Body of pancreas (tissue), 4 donors: ENCODE results near the gene ZNF90. TPM values are rescaled to one million over a fixed set of nuclear protein-coding genes. Genes with fewer than 3 reads are reported as not detected.
"Not testable (repeated sequence)": the region's sequence is repeated elsewhere in the genome, so short reads cannot be mapped to it uniquely, and the experiment has no call there.

Experiments used
- ATAC-seq: fragments of 150-250 bp; one replicate; pipeline ENCODE4 v1.9.1; 2016
- DNase-seq, 4 donors: peaks; one replicate each; pipeline ENCODE4 v3.0.0-alpha.2; 2019
- H3K27ac ChIP-seq, 4 donors: fragments of 200-600 bp; sonication (generic); 1 replicate in 3 of 4; 2 replicates in 1 of 4; pipeline versions ENCODE4 v1.5.1 to v1.6.1; 2016 to 2019; ENCODE audit warnings: mild to moderate bottlenecking in 1 of 4, mixed read lengths in 1 of 4, moderate library complexity in 1 of 4
- H3K27me3 ChIP-seq, 2 donors: fragments of 200-600 bp; sonication (generic); one replicate each; pipeline ENCODE4 v1.6.0; 2016; ENCODE audit warnings: mild to moderate bottlenecking in 1 of 2
- H3K36me3 ChIP-seq, 2 donors: fragments of 200-600 bp; sonication (generic); replicated peaks in 1 of 2; 2 replicates each; pipeline ENCODE4 v1.5.1; 2016; ENCODE audit warnings: low read depth in 2 of 2; ENCODE audit not compliant: insufficient read depth in 1 of 2
- H3K4me1 ChIP-seq: fragments of 200-600 bp; sonication (generic); one replicate; pipeline ENCODE4 v1.6.0; 2016
- H3K4me3 ChIP-seq, 2 donors: fragments of 200-600 bp; sonication (generic); 1 replicate in 1 of 2; 2 replicates in 1 of 2; pipeline ENCODE4 v1.5.1; 2016 to 2019
- H3K9me3 ChIP-seq, 3 donors: fragments of 200-600 bp; sonication (generic); 1 replicate in 2 of 3; 2 replicates in 1 of 3; pipeline ENCODE4 v1.5.1; 2016
- POLR2A ChIP-seq, 3 donors: fragments of 450-650 bp; IDR thresholded peaks; one replicate each; pipeline ENCODE4 v1.6.1; 2016; ENCODE audit warnings: antibody characterized with exemption in 3 of 3, mild to moderate bottlenecking in 2 of 3
- WGBS, 2 donors: methylation state at CpG; one replicate each; pipeline ENCODE4 v1.1.5; 2017; 5-methylcytosine and 5-hydroxymethylcytosine counted together
- intact Hi-C: fragments of 100-400 bp; cut with DNase I; formaldehyde crosslinking; loops from one replicate; pipeline ENCODE4 v1.15.1; 2023
- total RNA-seq, 2 donors: library from RNA; depleted of rRNA; stranded (reverse); fragments of >200 nt; gene quantifications; one replicate each; pipeline ENCODE4 v1.1.0, GENCODE V29; 2016
- TF ChIP-seq, protein P1 (sequence below), 7 experiments: fragments of 450-650 bp in 4 of 7; fragments of 200-600 bp in 3 of 7; sonication (generic) in 3 of 7; IDR thresholded peaks; one replicate each; pipeline ENCODE4 v1.5.1; 2016 to 2019; ENCODE audit warnings: antibody characterized with exemption in 7 of 7

The ZNF90 gene
- total RNA-seq, 2 donors from 2014 or later, result 6.7 to 13.5 TPM

DNA sequence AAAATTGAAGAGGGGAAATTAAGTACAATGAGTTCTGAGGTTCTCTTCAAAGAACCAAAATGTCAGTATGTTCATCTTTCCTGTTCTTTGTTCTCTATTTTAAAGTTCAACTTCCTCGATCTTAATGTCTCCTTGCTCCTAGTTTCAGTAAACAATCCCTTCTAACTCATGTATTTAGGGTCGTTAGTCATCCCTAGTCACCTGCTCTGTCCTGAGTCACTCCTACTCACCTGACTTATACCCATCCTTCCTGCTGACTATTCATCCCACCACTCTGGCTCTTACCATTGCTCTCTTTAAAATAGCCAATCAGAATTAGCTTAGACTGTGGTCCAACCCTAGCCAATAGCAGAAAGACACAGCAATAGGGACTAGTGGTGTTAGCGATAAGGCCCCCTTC is 24.3 kb downstream of the ZNF90 start:
- no peak overlapping the region for H3K4me3 ChIP-seq

DNA sequence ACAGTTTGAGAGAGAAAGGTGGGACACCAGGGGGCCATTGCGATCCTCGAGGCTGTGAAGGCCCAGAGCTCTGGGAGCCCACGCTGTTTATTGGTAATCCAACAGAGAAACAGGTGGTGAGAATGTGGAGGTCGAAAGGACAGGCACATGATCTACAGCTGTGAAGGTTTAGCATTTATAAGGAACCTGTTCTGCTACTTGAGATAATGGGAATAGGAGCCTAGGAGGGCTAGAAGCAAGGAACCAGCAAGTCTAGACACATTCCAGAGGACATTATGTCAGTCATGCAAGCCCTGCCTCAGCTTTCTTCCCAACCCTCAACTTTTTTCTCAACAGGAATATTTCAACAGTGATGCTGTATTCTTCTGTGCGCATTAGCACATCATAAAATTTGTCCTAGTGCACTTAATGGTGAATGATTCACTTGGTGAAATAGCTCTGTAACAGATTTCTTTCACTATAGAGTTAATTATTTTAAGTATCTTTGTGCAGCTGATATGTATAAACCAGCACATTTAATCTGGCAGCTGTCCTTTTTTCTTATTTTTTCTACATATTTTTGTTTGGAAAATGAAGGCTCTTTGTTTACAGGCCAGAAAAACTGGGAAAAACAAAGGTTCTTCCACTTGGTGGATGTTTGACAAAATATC is 25.4 kb downstream of the ZNF90 start:
- Histone ChIP-seq H3K4me3 (no peak overlapping the region), H3K36me3 (peaks cover 0 to 3% of the 10 kb centered on the region in 2 donors), H3K27me3 (no peaks in the 10 kb centered on the region), H3K27ac (no peak overlapping the region), H3K4me1 (no peaks in the 10 kb centered on the region), H3K9me3 (peaks cover 0 to 11% (median 0%) of the 10 kb centered on the region in 3 donors)
- 89 to 95% methylated on average over 5 of the region's 5 CpGs for WGBS, 2 donors
- no peak for DNase-seq
- TF ChIP-seq, protein P1, sequence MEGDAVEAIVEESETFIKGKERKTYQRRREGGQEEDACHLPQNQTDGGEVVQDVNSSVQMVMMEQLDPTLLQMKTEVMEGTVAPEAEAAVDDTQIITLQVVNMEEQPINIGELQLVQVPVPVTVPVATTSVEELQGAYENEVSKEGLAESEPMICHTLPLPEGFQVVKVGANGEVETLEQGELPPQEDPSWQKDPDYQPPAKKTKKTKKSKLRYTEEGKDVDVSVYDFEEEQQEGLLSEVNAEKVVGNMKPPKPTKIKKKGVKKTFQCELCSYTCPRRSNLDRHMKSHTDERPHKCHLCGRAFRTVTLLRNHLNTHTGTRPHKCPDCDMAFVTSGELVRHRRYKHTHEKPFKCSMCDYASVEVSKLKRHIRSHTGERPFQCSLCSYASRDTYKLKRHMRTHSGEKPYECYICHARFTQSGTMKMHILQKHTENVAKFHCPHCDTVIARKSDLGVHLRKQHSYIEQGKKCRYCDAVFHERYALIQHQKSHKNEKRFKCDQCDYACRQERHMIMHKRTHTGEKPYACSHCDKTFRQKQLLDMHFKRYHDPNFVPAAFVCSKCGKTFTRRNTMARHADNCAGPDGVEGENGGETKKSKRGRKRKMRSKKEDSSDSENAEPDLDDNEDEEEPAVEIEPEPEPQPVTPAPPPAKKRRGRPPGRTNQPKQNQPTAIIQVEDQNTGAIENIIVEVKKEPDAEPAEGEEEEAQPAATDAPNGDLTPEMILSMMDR (IDR thresholded peaks at IDR 0.05), result no peak
- TF ChIP-seq POLR2A (IDR thresholded peaks at IDR 0.05), result no peak
- intact Hi-C loops, result no loop called here
- no peak for ATAC-seq

More for the DNA sequence above, 24.3 kb downstream of the ZNF90 start:
- H3K4me1 ChIP-seq, result no peaks in the 10 kb centered on the region
- peaks cover 0 to 11% (median 0%) of the 10 kb centered on the region in 3 donors for H3K9me3 ChIP-seq
- ATAC-seq (no peak), DNase-seq (no peak)
- H3K36me3 ChIP-seq, result no peaks in the 10 kb centered on the region
- no peak for TF ChIP-seq POLR2A (IDR thresholded peaks at IDR 0.05)
- TF ChIP-seq, protein P1 (IDR thresholded peaks at IDR 0.05), result no peak
- no peak overlapping the region for H3K27ac ChIP-seq
- WGBS, 2 donors, result 78 to 96% methylated on average over 3 of the region's 3 CpGs
- no peaks in the 10 kb centered on the region for H3K27me3 ChIP-seq
- intact Hi-C loops, result no loop called here

DNA sequence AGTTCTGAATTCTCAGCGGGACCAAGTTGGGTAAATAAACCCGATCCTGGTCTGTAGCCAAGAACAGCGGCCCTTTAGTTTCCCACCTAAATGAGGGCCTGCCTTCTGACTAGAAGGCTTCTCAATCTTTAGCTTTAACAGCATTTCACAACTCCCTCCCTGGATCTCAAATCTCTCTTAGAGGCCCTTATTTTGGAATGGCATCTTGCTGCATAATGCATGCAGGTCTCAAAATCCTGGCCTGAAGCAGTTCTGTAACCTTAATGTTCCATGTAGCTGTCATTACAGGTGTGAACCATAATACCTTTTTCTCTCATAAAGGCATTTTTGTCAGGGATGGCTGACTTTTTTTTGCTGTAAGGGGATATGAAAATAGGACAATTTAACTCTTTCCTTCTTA is 29.5 kb downstream of the ZNF90 start:
- Histone ChIP-seq H3K4me3 (no peak overlapping the region), H3K4me1 (no peaks in the 10 kb centered on the region), H3K27ac (no peak overlapping the region), H3K9me3 (peaks cover 0 to 7% (median 0%) of the 10 kb centered on the region in 3 donors), H3K27me3 (no peaks in the 10 kb centered on the region), H3K36me3 (peaks cover 0 to 3% of the 10 kb centered on the region in 2 donors)
- intact Hi-C loops, result no loop called here
- WGBS, 2 donors, result 79 to 97% methylated on average over 3 of the region's 3 CpGs
- TF ChIP-seq POLR2A (IDR thresholded peaks at IDR 0.05), result no peak
- ATAC-seq (no peak), DNase-seq (no peak)

DNA sequence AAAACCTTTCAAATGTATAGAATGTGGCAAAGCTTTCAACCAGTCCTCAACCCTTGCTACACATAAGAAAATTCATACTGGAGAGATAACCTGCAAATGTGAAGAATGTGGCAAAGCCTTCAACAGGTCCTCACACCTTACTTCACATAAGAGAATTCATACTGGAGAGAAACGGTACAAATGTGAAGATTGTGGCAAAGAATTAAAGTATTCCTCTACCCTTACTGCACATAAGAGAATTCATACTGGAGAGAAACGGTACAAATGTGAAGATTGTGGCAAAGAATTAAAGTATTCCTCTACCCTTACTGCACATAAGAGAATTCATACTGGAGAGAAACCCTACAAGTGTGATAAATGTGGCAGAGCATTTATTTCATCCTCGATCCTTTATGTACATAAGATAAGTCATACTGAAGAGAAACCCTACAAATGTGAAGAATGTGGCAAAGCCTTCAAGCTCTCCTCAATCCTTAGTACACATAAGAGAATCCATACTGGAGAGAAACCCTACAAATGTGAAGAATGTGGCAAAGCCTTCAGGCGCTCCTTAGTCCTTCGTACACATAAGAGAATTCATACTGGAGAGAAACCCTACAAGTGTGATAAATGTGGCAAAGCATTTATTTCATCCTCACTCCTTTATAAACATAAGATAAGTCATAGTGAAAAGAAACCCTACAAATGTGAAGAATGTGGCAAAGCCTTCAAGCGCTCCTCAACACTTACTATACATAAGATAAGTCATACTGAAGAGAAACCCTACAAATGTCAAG is 40.5 kb downstream of the ZNF90 start:
- intact Hi-C loops, H3K4me1 ChIP-seq, H3K36me3 ChIP-seq, DNase-seq, H3K4me3 ChIP-seq, ATAC-seq, H3K27ac ChIP-seq, H3K27me3 ChIP-seq: not testable (repeated sequence)
- 88 to 92% methylated on average over 6 of the region's 6 CpGs for WGBS, 2 donors
- peaks cover 0 to 52% (median 7%) of the 10 kb centered on the region in 3 donors for H3K9me3 ChIP-seq

DNA sequence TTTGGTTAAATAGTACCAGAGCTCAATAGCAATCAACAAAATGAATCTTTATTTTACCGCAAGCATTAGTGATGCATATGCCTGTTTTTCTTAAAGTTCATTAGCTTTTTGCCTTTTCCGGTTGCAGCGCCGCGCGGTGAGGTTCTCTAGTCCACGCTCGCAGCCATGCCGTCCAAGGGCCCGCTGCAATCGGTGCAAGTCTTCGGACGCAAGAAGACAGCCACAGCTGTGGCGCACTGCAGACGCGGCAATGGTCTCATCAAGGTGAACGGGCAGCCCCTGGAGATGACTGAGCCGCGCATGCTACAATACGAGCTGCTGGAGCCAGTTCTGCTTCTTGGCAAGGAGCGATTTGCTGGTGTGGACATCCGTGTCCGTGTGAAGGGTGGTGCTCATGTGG is 47.1 kb downstream of the ZNF90 start:
- Histone ChIP-seq H3K27me3 (no peaks in the 10 kb centered on the region), H3K4me1 (no peaks in the 10 kb centered on the region), H3K9me3 (peaks cover 0 to 19% (median 0%) of the 10 kb centered on the region in 3 donors), H3K36me3 (no peaks in the 10 kb centered on the region), H3K4me3 (no peak overlapping the region), H3K27ac (no peak overlapping the region)
- intact Hi-C loops, result no loop called here
- ATAC-seq (no peak), DNase-seq (no peak)
- 93 to 99% methylated on average over 23 of the region's 23 CpGs for WGBS, 2 donors
- TF ChIP-seq, protein P1 (IDR thresholded peaks at IDR 0.05), result no peak
- TF ChIP-seq POLR2A (IDR thresholded peaks at IDR 0.05), result no peak

DNA sequence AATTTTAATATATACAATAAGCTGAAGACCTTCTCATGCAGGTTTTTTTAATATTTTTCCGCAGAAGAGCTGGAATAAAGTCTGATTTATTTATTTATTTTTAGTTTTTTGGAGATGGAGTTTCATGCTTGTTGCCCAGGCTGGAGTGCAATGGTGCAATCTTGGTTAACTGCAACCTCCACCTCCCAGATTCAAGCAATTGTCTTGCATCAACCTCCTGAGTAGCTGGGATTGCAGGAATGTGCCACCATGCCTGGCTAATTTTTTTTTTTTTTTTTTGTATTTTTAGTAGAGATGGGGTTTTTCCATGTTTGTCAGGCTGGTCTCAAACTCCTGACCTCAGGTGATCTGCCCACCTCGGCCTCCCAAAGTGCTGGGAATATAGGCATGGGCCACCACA is 55.1 kb downstream of the ZNF90 start:
- ATAC-seq, H3K36me3 ChIP-seq, H3K9me3 ChIP-seq, DNase-seq, intact Hi-C loops, H3K4me3 ChIP-seq, H3K27me3 ChIP-seq, H3K4me1 ChIP-seq, H3K27ac ChIP-seq: not testable (repeated sequence)
- 69 to 89% methylated on average over 2 of the region's 2 CpGs for WGBS, 2 donors

DNA sequence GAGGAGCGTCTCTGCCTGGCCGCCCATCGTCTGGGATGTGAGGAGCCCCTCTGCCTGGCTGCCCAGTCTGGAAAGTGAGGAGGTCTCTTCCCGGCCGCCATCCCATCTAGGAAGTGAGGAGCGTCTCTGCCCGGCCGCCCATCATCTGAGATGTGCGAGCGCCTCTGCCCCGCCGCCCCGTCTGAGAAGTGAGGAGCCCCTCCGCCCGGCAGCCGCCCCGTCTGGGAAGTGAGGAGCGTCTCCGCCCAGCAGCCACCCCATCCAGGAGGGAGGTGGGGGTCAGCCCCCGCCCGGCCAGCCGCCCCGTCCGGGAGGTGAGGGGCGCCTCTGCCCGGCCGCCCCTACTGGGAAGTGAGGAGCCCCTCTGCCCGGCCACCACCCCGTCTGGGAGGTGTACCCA is 59.9 kb downstream of the ZNF90 start:
- DNase-seq, H3K27me3 ChIP-seq, ATAC-seq, H3K36me3 ChIP-seq, H3K9me3 ChIP-seq, intact Hi-C loops, H3K4me1 ChIP-seq, H3K27ac ChIP-seq, H3K4me3 ChIP-seq: not testable (repeated sequence)
- 97% methylated on average over 18 of the region's 29 CpGs; no CpG with 5 or more reads in 1 of the 2 donors for WGBS, 2 donors
